Upper lobe of left lung (tissue), 6 donors: ENCODE results near the gene WNT11. TPM values are rescaled to one million over a fixed set of nuclear protein-coding genes. Genes with fewer than 3 reads are reported as not detected.

ENCODE experiments used
- ATAC-seq, 2 donors: fragments of 200-7000 bp; cut with Tn5 transposase; one replicate each; pipeline ENCODE4 v1.9.1; 2022; ENCODE audit warnings: mild to moderate bottlenecking in 2 of 2, moderate library complexity in 2 of 2; ENCODE audit not compliant: low FRiP score in 2 of 2
- DNase-seq, 2 donors: peaks; one replicate each; pipeline ENCODE4 v3.0.0-alpha.2; 2019 to 2020
- H3K27ac ChIP-seq, 4 donors: fragments of 200-600 bp; sonication (generic); one replicate each; pipeline ENCODE4 v1.5.1; 2016 to 2019
- H3K27me3 ChIP-seq, 4 donors: fragments of 200-600 bp; sonication (generic); one replicate each; pipeline ENCODE4 v1.5.1; 2017 to 2019
- H3K36me3 ChIP-seq, 4 donors: fragments of 200-600 bp; sonication (generic); one replicate each; pipeline ENCODE4 v1.5.1; 2016 to 2019
- H3K4me1 ChIP-seq, 4 donors: fragments of 200-600 bp; sonication (generic); one replicate each; pipeline ENCODE4 v1.5.1; 2018 to 2019
- H3K4me3 ChIP-seq, 4 donors: fragments of 200-600 bp; sonication (generic); one replicate each; pipeline ENCODE4 v1.5.1; 2017 to 2019; ENCODE audit warnings: mild to moderate bottlenecking in 2 of 4, moderate library complexity in 1 of 4
- H3K9me3 ChIP-seq, 4 donors: fragments of 200-600 bp; sonication (generic); one replicate each; pipeline ENCODE4 v1.5.1; 2018 to 2019
- EP300 ChIP-seq, 4 donors: sonication (generic); formaldehyde crosslinking; IDR thresholded peaks; one replicate each; pipeline ENCODE4 v1.5.1; 2017; ENCODE audit warnings: antibody characterized with exemption in 4 of 4, control low read depth in 2 of 4
- POLR2A ChIP-seq, 4 donors: fragments of 450-650 bp; IDR thresholded peaks; one replicate each; pipeline ENCODE4 v1.5.1; 2016 to 2017; ENCODE audit warnings: antibody characterized with exemption in 4 of 4, mild to moderate bottlenecking in 2 of 4
- POLR2AphosphoS5 ChIP-seq, 2 donors: sonication (generic); formaldehyde crosslinking; IDR thresholded peaks; one replicate each; pipeline ENCODE4 v1.5.1; 2017; ENCODE audit warnings: antibody characterized with exemption in 2 of 2
- WGBS, 2 donors: methylation state at CpG; one replicate each; pipeline ENCODE4 v1.1.5; 2017 to 2018; 5-methylcytosine and 5-hydroxymethylcytosine counted together
- total RNA-seq, 6 donors: library from RNA; depleted of rRNA in 4 of 6; stranded (reverse); fragments of >200 nt in 4 of 6; gene quantifications; one replicate each; pipeline versions ENCODE4 v1.1.0 to v1.2.1, GENCODE V29; 2016 to 2021
- TF ChIP-seq, protein P1 (sequence below), 6 experiments: fragments of 450-650 bp in 4 of 6; fragments of 200-600 bp in 2 of 6; sonication (generic) in 2 of 6; IDR thresholded peaks; one replicate each; pipeline ENCODE4 v1.5.1; 2016 to 2019; ENCODE audit warnings: antibody characterized with exemption in 6 of 6
- donor health status: DM: no; HTN: no; CAD: no; lungs with moderate emphysema.
- donor health status: DM: no; HTN: yes; CAD: no; lungs with severe emphysema.

WNT11 gene
- total RNA-seq, 6 donors from 2014 or later = 1.7 to 12.9 (median 4.1) TPM

DNA sequence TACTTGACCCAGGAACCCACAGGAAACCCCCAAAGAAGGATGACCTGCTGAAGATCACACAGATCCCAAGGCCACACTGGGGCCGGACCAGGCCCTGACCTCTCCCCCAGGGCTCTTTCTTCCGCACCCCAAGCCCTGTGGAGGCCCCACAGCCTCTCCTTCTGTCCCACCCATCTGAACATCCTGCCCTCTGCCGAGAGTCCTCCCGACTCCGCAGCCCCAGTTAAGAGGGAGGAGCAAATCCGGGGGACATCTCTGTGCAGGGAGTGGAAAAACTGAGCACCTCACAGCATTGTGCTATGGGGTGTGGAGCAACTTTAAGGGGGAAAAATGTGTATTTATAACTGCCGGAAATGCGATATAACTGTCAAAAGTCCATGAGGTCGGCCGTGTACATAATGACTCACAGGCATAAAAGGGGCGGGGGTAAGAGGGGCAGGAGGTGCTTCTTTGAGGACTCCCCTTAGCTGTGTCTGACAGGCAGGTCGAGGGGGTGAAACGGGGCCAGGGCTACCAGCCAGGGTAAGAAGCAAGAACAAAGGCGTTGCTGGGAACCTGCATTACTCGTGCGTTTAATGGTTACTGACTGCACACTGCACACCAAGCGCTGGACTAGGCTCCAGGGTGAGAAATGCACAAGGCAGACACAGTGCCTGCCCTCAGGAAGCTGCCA lies 57.2 kb downstream of the WNT11 start:
- no peak for DNase-seq
- Histone ChIP-seq H3K9me3 (no peaks in the 10 kb centered on the region), H3K36me3 (no peaks in the 10 kb centered on the region), H3K4me1 (peaks cover 4 to 12% (median 9%) of the 10 kb centered on the region in 4 donors), H3K27ac (no peak overlapping the region), H3K4me3 (no peak overlapping the region), H3K27me3 (no peaks in the 10 kb centered on the region)
- WGBS, 2 donors = 81 to 84% methylated on average over 13 to 17 of the region's 17 CpGs
- TF ChIP-seq POLR2A (IDR thresholded peaks at IDR 0.05) (no peak), EP300 (IDR thresholded peaks at IDR 0.05) (no peak), POLR2AphosphoS5 (IDR thresholded peaks at IDR 0.05) (no peak)
- TF ChIP-seq, protein P1, sequence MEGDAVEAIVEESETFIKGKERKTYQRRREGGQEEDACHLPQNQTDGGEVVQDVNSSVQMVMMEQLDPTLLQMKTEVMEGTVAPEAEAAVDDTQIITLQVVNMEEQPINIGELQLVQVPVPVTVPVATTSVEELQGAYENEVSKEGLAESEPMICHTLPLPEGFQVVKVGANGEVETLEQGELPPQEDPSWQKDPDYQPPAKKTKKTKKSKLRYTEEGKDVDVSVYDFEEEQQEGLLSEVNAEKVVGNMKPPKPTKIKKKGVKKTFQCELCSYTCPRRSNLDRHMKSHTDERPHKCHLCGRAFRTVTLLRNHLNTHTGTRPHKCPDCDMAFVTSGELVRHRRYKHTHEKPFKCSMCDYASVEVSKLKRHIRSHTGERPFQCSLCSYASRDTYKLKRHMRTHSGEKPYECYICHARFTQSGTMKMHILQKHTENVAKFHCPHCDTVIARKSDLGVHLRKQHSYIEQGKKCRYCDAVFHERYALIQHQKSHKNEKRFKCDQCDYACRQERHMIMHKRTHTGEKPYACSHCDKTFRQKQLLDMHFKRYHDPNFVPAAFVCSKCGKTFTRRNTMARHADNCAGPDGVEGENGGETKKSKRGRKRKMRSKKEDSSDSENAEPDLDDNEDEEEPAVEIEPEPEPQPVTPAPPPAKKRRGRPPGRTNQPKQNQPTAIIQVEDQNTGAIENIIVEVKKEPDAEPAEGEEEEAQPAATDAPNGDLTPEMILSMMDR (IDR thresholded peaks at IDR 0.05) = no peak
- no peak for ATAC-seq

DNA sequence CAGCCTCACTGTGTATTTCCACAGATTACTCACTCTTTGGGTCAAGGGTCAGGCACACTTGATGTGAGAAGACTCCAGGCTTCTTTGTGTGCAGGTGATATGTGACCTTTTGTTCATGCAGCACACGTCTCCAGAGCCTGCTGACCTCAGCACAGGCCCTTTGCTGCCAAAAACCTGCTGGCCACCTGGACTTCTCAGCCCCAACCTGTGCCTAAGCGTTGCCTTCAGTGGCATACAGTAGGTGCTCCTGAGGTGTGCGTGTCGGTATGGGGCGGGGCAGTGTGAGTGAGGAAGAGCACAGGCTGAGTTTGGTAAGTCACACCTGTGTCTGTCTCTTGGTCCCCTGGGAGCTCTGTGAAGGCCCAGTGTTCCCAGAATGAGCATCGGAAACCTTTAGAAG lies 58.1 kb downstream of the WNT11 start:
- peaks cover 4 to 12% (median 9%) of the 10 kb centered on the region in 4 donors for H3K4me1 ChIP-seq
- H3K4me3 ChIP-seq = no peak overlapping the region
- H3K36me3 ChIP-seq = peaks cover 0 to 4% (median 2%) of the 10 kb centered on the region in 4 donors
- no peaks in the 10 kb centered on the region for H3K27me3 ChIP-seq
- no peak overlapping the region for H3K27ac ChIP-seq
- ATAC-seq (no peak), DNase-seq (no peak)
- H3K9me3 ChIP-seq = no peaks in the 10 kb centered on the region
- TF ChIP-seq POLR2AphosphoS5 (IDR thresholded peaks at IDR 0.05) = no peak
- TF ChIP-seq POLR2A (IDR thresholded peaks at IDR 0.05) = no peak
- TF ChIP-seq, protein P1 (IDR thresholded peaks at IDR 0.05) = no peak
- TF ChIP-seq EP300 (IDR thresholded peaks at IDR 0.05) = no peak
- WGBS, 2 donors = 87 to 93% methylated on average over 6 of the region's 6 CpGs

DNA sequence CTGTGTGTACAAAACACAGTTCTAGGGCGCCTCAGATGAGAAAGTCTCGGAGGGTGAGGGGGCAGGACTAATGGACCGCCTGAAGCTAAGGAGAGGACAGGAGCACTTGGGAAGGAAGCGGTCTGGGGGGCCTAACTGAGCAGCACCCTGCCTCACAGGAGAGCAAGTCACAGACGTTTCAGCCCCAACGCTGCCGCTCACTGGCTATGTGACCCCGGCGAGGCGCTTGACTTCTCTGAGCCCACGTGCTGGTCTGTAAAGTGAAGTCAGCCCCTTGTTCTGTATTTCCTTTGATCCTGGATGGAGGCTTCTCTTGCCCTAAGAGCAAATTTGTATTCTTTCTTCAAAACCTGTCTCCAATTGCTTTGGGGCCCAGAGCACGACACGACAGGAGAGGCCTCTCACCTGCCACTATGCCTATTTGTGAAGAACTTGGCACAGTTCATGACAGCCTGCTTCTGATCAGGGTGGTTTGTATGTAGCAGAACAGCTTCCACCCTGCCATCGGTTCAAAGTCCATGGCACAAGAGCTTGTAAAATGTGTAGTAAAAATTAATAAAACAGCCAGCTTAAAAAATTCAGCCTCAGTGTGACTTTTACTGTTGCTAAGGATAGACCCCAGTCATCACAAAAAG lies 59.1 kb downstream of the WNT11 start:
- Histone ChIP-seq H3K9me3 (no peaks in the 10 kb centered on the region), H3K27ac (no peak overlapping the region), H3K36me3 (peaks cover 0 to 14% (median 9%) of the 10 kb centered on the region in 4 donors), H3K4me3 (no peak overlapping the region), H3K4me1 (peaks cover under 1 to 4% (median 3%) of the 10 kb centered on the region in 4 donors), H3K27me3 (no peaks in the 10 kb centered on the region)
- TF ChIP-seq, protein P1 (IDR thresholded peaks at IDR 0.05) = no peak
- ATAC-seq (no peak), DNase-seq (no peak)
- 73 to 82% methylated on average over 14 of the region's 14 CpGs for WGBS, 2 donors

DNA sequence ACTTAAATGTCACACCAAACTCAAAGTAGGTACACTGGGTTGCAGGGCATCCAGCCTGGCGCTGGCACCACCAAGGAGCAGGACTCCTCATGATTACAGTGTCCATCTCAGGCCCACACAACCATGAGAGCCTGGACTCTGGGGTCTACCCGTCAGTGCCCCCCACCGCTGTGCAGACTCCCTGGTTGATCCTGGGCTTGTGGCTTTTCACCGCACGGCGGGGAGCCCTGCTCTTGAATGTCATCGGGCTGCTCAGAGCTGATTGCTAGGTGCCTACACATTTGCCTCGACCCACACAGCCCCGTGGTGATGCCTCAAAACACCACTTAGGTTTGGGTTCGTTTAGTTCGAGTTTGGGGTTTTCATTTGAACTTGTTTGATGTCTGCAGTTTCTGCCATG lies 63.0 kb downstream of the WNT11 start:
- Histone ChIP-seq H3K27me3 (no peaks in the 10 kb centered on the region), H3K27ac (no peak overlapping the region), H3K36me3 (peaks cover 6 to 28% (median 14%) of the 10 kb centered on the region in 4 donors), H3K4me3 (no peak overlapping the region), H3K4me1 (peaks cover 0 to 8% (median 0%) of the 10 kb centered on the region in 4 donors), H3K9me3 (no peaks in the 10 kb centered on the region)
- ATAC-seq (no peak), DNase-seq (no peak)
- TF ChIP-seq POLR2A (IDR thresholded peaks at IDR 0.05) (no peak), EP300 (IDR thresholded peaks at IDR 0.05) (no peak), POLR2AphosphoS5 (IDR thresholded peaks at IDR 0.05) (no peak)
- TF ChIP-seq, protein P1 (IDR thresholded peaks at IDR 0.05) = no peak
- 90 to 92% methylated on average over 11 of the region's 11 CpGs for WGBS, 2 donors
